Liver (tissue), 9 donors: ENCODE data around the gene TEX10. TPM values are rescaled to one million over a fixed set of nuclear protein-coding genes. Genes with fewer than 3 reads are reported as not detected.

Source experiments
- DNase-seq: peaks from one replicate; pipeline ENCODE4 v3.0.0-alpha.2; 2017; ENCODE audit warnings: low spot score
- H3K27ac ChIP-seq, 2 donors: one replicate each; pipeline ENCODE4 v1.7.0; 2013; ENCODE audit warnings: inconsistent platforms in 2 of 2, low read length in 2 of 2, control low read depth in 1 of 2, low read depth in 1 of 2, mild to moderate bottlenecking in 1 of 2
- H3K27me3 ChIP-seq, 4 donors: one replicate each; pipeline versions ENCODE4 v1.6.1 to v1.7.0; 2013; ENCODE audit warnings: low read length in 3 of 4, inconsistent platforms in 1 of 4, mild to moderate bottlenecking in 1 of 4, moderate library complexity in 1 of 4; ENCODE audit not compliant: control insufficient read depth in 4 of 4, insufficient read depth in 4 of 4
- H3K36me3 ChIP-seq, 4 donors: one replicate each; pipeline versions ENCODE4 v1.6.1 to v1.7.0; 2013; ENCODE audit warnings: low read length in 3 of 4, mild to moderate bottlenecking in 3 of 4, low read depth in 1 of 4, moderate library complexity in 1 of 4; ENCODE audit not compliant: control insufficient read depth in 4 of 4, insufficient read depth in 3 of 4
- H3K4me1 ChIP-seq, 4 donors: one replicate each; pipeline versions ENCODE4 v1.6.1 to v1.7.0; 2013; ENCODE audit warnings: low read length in 3 of 4, mild to moderate bottlenecking in 3 of 4, moderate library complexity in 1 of 4; ENCODE audit not compliant: control insufficient read depth in 4 of 4, insufficient read depth in 4 of 4
- H3K4me3 ChIP-seq, 3 donors: one replicate each; pipeline versions ENCODE4 v1.6.1 to v1.7.0; 2013; ENCODE audit warnings: low read length in 3 of 3, control low read depth in 1 of 3, low read depth in 1 of 3, mild to moderate bottlenecking in 1 of 3
- H3K9ac ChIP-seq, 2 donors: one replicate each; pipeline ENCODE4 v1.7.0; 2013; ENCODE audit warnings: low read length in 2 of 2, mild to moderate bottlenecking in 2 of 2, moderate library complexity in 2 of 2, control low read depth in 1 of 2, low read depth in 1 of 2
- H3K9me3 ChIP-seq, 4 donors: one replicate each; pipeline versions ENCODE4 v1.6.1 to v1.7.0; 2013; ENCODE audit warnings: low read length in 3 of 4; ENCODE audit not compliant: control insufficient read depth in 4 of 4
- EGR1 ChIP-seq, 2 donors: IDR thresholded peaks; 2 replicates each; pipeline ENCODE4 v1.6.1; 2016 to 2018; ENCODE audit warnings: antibody characterized with exemption in 2 of 2, low read depth in 2 of 2
- FOXA1 ChIP-seq: IDR thresholded peaks from 2 replicates; pipeline ENCODE4 v1.6.1; 2016; ENCODE audit warnings: antibody characterized with exemption
- FOXA2 ChIP-seq: IDR thresholded peaks from 2 replicates; pipeline ENCODE4 v1.6.1; 2016; ENCODE audit warnings: antibody characterized with exemption
- GABPA ChIP-seq, 2 donors: IDR thresholded peaks in 1 of 2; conservative IDR thresholded peaks in 1 of 2; 2 replicates each; pipeline ENCODE4 v1.6.1; 2016; ENCODE audit warnings: antibody characterized with exemption in 2 of 2, mild to moderate bottlenecking in 1 of 2, moderate library complexity in 1 of 2
- HNF4A ChIP-seq, 2 donors: conservative IDR thresholded peaks; 2 replicates each; pipeline ENCODE4 v1.6.1; 2016; ENCODE audit warnings: antibody characterized with exemption in 2 of 2, mild to moderate bottlenecking in 2 of 2
- HNF4G ChIP-seq: IDR thresholded peaks from 2 replicates; pipeline ENCODE4 v1.6.1; 2016; ENCODE audit warnings: antibody characterized with exemption
- JUND ChIP-seq, 2 donors: IDR thresholded peaks; 2 replicates each; pipeline ENCODE4 v1.6.1; 2016; ENCODE audit warnings: antibody characterized with exemption in 2 of 2
- NR2F2 ChIP-seq: IDR thresholded peaks from 2 replicates; pipeline ENCODE4 v1.6.1; 2016; ENCODE audit warnings: antibody characterized with exemption
- RAD21 ChIP-seq, 2 donors: IDR thresholded peaks; 2 replicates each; pipeline ENCODE4 v1.6.1; 2016; ENCODE audit warnings: antibody characterized with exemption in 2 of 2, mild to moderate bottlenecking in 2 of 2
- RXRA ChIP-seq, 2 donors: IDR thresholded peaks; 2 replicates each; pipeline ENCODE4 v1.6.1; 2017 to 2018; ENCODE audit warnings: antibody characterized with exemption in 2 of 2, mild to moderate bottlenecking in 1 of 2
- SP1 ChIP-seq: IDR thresholded peaks from 2 replicates; pipeline ENCODE4 v1.6.1; 2018; ENCODE audit warnings: antibody characterized with exemption, mild to moderate bottlenecking
- TAF1 ChIP-seq: conservative IDR thresholded peaks from 2 replicates; pipeline ENCODE4 v1.6.1; 2016; ENCODE audit warnings: antibody characterized with exemption, mild to moderate bottlenecking
- YY1 ChIP-seq: IDR thresholded peaks from 2 replicates; pipeline ENCODE4 v1.6.1; 2016; ENCODE audit warnings: antibody characterized with exemption, mild to moderate bottlenecking
- WGBS: extraction: QIAGEN DNeasy Blood & Tissue Kit; methylation state at CpG from one replicate; pipeline ENCODE4 v1.1.7; 2013; 5-methylcytosine and 5-hydroxymethylcytosine counted together
- polyA plus RNA-seq, 2 donors: library from polyadenylated mRNA; stranded (reverse) in 1 of 2; unstranded in 1 of 2; fragments of 200-250 nt in 1 of 2; fragments of >200 nt in 1 of 2; fragmentation: Nextera tagmentation in 1 of 2; extraction: Ambion mirVana in 1 of 2; gene quantifications; one replicate each; pipeline versions ENCODE4 v1.2.1 to v1.2.3, GENCODE V29; 2013 to 2015
- total RNA-seq, 2 donors: library from RNA; depleted of rRNA; stranded (reverse); fragments of >200 nt; gene quantifications; one replicate each; pipeline ENCODE4 v1.2.3, GENCODE V29; 2014
- TF ChIP-seq, protein P1 (sequence below): fragments of 150-350 bp; IDR thresholded peaks from 2 replicates; pipeline ENCODE4 v1.5.1; 2017; ENCODE audit warnings: improper control_type of control experiment, low read depth, low read length; ENCODE audit not compliant: missing input control
- TF ChIP-seq, protein P2 (sequence below): IDR thresholded peaks from 2 replicates; pipeline ENCODE4 v1.6.1; 2016; ENCODE audit warnings: antibody characterized with exemption
- TF ChIP-seq, protein P3 (sequence below): IDR thresholded peaks from 2 replicates; pipeline ENCODE4 v1.6.1; 2016; ENCODE audit warnings: antibody characterized with exemption, mild to moderate bottlenecking
- TF ChIP-seq, protein P4 (sequence below): IDR thresholded peaks from 2 replicates; pipeline ENCODE4 v1.6.1; 2016; ENCODE audit warnings: antibody characterized with exemption
- donor health status: healthy.
- donor health status: healthy.
- donor health status: healthy.
- donor health status: healthy.
- donor health status: healthy.

TEX10 gene
- total and polyA plus RNA-seq, 4 donors, result 3.3 to 10.0 (median 6.1) TPM

DNA sequence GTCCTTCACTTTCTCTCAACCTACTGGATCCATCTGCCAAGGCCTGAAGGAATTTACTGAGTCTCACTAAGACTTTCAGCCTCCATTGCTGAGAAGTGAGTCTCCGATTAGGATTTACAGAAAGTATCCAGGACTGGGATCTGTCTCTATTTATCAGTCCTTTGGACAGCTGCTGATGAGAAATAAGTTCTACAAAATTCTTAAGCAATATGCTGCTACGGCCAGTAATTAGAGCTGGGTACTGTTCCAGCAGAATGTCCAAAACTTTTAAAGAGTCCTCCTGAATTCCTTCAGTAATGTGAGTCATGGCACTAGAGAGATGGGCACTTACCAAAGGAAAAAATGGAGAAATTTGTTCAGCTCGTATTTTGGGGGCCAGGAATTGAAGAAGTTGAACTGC, 5.9 kb downstream of the TEX10 start:
- no peak overlapping the region for H3K27ac ChIP-seq
- WGBS, result 88% methylated on average over 3 of the region's 3 CpGs

DNA sequence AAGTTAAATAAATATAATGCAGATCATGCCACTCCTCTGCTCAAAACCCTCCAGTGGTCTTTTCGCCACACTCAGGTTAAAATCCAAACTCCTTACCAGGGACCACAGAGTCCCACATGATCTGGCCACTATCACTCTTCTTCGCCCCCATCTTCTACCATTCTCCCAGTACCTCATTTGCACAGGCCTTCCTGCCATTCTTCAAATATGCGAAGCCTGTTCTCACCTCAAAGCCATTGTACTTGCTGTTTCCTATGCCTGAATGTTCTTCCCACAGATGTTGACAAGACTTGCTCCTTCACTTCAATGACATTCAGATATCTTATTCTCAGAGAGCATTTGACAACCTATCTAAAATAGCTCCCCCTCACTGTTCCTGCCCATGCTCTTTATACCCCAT, 10.9 kb downstream of the TEX10 start:
- no peak for DNase-seq
- TF ChIP-seq GABPA (IDR thresholded peaks at IDR 0.05 in 1 of 2, conservative IDR thresholded peaks at IDR 0.05 in 1 of 2), result no peak
- no peak for TF ChIP-seq HNF4A (conservative IDR thresholded peaks at IDR 0.05)
- no peak for TF ChIP-seq TAF1
- TF ChIP-seq, protein P1, sequence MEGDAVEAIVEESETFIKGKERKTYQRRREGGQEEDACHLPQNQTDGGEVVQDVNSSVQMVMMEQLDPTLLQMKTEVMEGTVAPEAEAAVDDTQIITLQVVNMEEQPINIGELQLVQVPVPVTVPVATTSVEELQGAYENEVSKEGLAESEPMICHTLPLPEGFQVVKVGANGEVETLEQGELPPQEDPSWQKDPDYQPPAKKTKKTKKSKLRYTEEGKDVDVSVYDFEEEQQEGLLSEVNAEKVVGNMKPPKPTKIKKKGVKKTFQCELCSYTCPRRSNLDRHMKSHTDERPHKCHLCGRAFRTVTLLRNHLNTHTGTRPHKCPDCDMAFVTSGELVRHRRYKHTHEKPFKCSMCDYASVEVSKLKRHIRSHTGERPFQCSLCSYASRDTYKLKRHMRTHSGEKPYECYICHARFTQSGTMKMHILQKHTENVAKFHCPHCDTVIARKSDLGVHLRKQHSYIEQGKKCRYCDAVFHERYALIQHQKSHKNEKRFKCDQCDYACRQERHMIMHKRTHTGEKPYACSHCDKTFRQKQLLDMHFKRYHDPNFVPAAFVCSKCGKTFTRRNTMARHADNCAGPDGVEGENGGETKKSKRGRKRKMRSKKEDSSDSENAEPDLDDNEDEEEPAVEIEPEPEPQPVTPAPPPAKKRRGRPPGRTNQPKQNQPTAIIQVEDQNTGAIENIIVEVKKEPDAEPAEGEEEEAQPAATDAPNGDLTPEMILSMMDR, result no peak
- TF ChIP-seq, protein P2, sequence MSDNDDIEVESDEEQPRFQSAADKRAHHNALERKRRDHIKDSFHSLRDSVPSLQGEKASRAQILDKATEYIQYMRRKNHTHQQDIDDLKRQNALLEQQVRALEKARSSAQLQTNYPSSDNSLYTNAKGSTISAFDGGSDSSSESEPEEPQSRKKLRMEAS, result no peak
- TF ChIP-seq JUND (IDR thresholded peaks at IDR 0.05), result no peak
- TF ChIP-seq SP1, result no peak
- no peak for TF ChIP-seq NR2F2
- no peak for TF ChIP-seq RXRA (IDR thresholded peaks at IDR 0.05)
- no peak for TF ChIP-seq HNF4G
- TF ChIP-seq, protein P3, sequence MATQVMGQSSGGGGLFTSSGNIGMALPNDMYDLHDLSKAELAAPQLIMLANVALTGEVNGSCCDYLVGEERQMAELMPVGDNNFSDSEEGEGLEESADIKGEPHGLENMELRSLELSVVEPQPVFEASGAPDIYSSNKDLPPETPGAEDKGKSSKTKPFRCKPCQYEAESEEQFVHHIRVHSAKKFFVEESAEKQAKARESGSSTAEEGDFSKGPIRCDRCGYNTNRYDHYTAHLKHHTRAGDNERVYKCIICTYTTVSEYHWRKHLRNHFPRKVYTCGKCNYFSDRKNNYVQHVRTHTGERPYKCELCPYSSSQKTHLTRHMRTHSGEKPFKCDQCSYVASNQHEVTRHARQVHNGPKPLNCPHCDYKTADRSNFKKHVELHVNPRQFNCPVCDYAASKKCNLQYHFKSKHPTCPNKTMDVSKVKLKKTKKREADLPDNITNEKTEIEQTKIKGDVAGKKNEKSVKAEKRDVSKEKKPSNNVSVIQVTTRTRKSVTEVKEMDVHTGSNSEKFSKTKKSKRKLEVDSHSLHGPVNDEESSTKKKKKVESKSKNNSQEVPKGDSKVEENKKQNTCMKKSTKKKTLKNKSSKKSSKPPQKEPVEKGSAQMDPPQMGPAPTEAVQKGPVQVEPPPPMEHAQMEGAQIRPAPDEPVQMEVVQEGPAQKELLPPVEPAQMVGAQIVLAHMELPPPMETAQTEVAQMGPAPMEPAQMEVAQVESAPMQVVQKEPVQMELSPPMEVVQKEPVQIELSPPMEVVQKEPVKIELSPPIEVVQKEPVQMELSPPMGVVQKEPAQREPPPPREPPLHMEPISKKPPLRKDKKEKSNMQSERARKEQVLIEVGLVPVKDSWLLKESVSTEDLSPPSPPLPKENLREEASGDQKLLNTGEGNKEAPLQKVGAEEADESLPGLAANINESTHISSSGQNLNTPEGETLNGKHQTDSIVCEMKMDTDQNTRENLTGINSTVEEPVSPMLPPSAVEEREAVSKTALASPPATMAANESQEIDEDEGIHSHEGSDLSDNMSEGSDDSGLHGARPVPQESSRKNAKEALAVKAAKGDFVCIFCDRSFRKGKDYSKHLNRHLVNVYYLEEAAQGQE, result no peak
- no peak for TF ChIP-seq FOXA2
- TF ChIP-seq FOXA1, result no peak
- TF ChIP-seq YY1, result no peak
- TF ChIP-seq, protein P4, sequence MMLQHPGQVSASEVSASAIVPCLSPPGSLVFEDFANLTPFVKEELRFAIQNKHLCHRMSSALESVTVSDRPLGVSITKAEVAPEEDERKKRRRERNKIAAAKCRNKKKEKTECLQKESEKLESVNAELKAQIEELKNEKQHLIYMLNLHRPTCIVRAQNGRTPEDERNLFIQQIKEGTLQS, result no peak
- TF ChIP-seq EGR1 (IDR thresholded peaks at IDR 0.05; ENCODE audit: low read depth in 2 of 2), result no peak

More for the DNA sequence above, 5.9 kb downstream of the TEX10 start:
- no peak for DNase-seq
- TF ChIP-seq FOXA1, result no peak
- no peak for TF ChIP-seq EGR1 (IDR thresholded peaks at IDR 0.05; ENCODE audit: low read depth in 2 of 2)
- no peak for TF ChIP-seq SP1
- TF ChIP-seq, protein P1, result no peak
- no peak for TF ChIP-seq RAD21 (IDR thresholded peaks at IDR 0.05)
- TF ChIP-seq FOXA2, result no peak
- no peak for TF ChIP-seq GABPA (IDR thresholded peaks at IDR 0.05 in 1 of 2, conservative IDR thresholded peaks at IDR 0.05 in 1 of 2)
- no peak for TF ChIP-seq JUND (IDR thresholded peaks at IDR 0.05)
- TF ChIP-seq YY1, result no peak
- TF ChIP-seq, protein P3, result no peak
- H3K4me3 ChIP-seq, result no peak overlapping the region
- no peaks in the 10 kb centered on the region for H3K27me3 ChIP-seq
- H3K36me3 ChIP-seq, result peaks cover 0 to 3% (median 0%) of the 10 kb centered on the region in 4 donors
- no peaks in the 10 kb centered on the region for H3K9me3 ChIP-seq
- H3K4me1 ChIP-seq, result peaks cover 0 to 9% (median 0%) of the 10 kb centered on the region in 4 donors
- H3K9ac ChIP-seq, result no peak overlapping the region

More for the DNA sequence above, 10.9 kb downstream of the TEX10 start:
- Histone ChIP-seq H3K9me3 (no peaks in the 10 kb centered on the region), H3K4me3 (no peak overlapping the region), H3K27ac (no peak overlapping the region), H3K9ac (no peak overlapping the region), H3K36me3 (peaks cover 0 to 5% (median 2%) of the 10 kb centered on the region in 4 donors), H3K27me3 (no peaks in the 10 kb centered on the region), H3K4me1 (no peaks in the 10 kb centered on the region)
- WGBS, result 96% methylated on average over 3 of the region's 3 CpGs
